Measurements from ENCODE around the gene ATXN1. TPM values are rescaled to one million over a fixed set of nuclear protein-coding genes. Genes with fewer than 3 reads are reported as not detected.

ATXN1 gene
- total RNA-seq, 1 donor: 48.5 TPM

DNA sequence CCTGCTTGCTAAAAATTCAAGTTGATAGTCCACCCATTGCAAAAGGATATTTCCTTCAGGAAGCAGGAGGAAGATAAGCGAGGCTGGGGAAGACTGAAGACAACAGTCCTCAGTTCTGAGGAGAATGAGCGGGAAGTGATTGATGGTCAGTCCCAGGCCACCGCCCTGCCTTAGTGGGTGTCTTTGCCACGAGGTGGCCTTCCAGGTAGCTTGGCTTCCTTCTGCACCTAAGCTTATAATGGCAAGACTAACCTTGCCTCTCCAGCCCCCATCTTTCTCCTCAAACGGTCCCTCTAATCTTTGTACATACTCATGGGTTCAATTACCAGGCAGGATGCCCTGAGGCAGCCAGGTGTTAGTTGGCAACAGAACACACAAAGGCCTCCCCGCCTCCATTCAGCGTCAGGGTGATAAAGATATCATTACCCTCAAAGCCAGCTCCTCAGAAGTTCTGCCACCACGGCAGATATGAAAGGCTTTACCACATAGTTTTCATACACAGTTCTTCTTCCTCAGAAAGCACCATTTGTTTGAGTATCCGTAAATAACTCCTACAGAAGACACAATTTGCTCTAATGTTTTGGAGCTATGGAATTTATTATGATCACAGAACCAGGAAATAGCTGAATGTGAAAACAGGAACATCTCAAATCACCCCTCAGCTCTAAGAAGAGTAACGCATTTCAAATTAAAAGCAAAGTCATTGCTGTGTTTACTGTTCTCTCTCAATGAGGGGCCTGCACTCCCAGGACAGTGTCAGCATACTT lies 249.4 kb downstream of the ATXN1 start:
- Histone ChIP-seq H3K4me3 (ENCODE audit: insufficient read depth, low read length) (no peak overlapping the region), H3K27me3 (ENCODE audit: insufficient read depth, low read length) (no peaks in the 10 kb centered on the region), H3K36me3 (ENCODE audit: insufficient read depth, low read length) (no peaks in the 10 kb centered on the region), H2AFZ (ENCODE audit: low read length) (no peak overlapping the region), H3K9me3 (ENCODE audit: low read depth, low read length) (no peaks in the 10 kb centered on the region), H3K4me1 (ENCODE audit: insufficient read depth, low read length) (peaks cover 7% of the 10 kb centered on the region), H3K79me2 (ENCODE audit: insufficient read depth, low read length) (peaks cover 2% of the 10 kb centered on the region), H4K20me1 (ENCODE audit: insufficient read depth, low read length) (peaks cover 6% of the 10 kb centered on the region), H3K4me2 (ENCODE audit: insufficient read depth, low read length) (no peak overlapping the region), H3K27ac (ENCODE audit: low read depth, low read length) (no peak overlapping the region)
- no peak for DNase-seq (ENCODE audit: insufficient read length, low spot score, missing footprints)
- TF ChIP-seq, protein P1, sequence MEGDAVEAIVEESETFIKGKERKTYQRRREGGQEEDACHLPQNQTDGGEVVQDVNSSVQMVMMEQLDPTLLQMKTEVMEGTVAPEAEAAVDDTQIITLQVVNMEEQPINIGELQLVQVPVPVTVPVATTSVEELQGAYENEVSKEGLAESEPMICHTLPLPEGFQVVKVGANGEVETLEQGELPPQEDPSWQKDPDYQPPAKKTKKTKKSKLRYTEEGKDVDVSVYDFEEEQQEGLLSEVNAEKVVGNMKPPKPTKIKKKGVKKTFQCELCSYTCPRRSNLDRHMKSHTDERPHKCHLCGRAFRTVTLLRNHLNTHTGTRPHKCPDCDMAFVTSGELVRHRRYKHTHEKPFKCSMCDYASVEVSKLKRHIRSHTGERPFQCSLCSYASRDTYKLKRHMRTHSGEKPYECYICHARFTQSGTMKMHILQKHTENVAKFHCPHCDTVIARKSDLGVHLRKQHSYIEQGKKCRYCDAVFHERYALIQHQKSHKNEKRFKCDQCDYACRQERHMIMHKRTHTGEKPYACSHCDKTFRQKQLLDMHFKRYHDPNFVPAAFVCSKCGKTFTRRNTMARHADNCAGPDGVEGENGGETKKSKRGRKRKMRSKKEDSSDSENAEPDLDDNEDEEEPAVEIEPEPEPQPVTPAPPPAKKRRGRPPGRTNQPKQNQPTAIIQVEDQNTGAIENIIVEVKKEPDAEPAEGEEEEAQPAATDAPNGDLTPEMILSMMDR (IDR thresholded peaks at IDR 0.05; ENCODE audit: extremely low read depth, low read depth, low read length): no peak

DNA sequence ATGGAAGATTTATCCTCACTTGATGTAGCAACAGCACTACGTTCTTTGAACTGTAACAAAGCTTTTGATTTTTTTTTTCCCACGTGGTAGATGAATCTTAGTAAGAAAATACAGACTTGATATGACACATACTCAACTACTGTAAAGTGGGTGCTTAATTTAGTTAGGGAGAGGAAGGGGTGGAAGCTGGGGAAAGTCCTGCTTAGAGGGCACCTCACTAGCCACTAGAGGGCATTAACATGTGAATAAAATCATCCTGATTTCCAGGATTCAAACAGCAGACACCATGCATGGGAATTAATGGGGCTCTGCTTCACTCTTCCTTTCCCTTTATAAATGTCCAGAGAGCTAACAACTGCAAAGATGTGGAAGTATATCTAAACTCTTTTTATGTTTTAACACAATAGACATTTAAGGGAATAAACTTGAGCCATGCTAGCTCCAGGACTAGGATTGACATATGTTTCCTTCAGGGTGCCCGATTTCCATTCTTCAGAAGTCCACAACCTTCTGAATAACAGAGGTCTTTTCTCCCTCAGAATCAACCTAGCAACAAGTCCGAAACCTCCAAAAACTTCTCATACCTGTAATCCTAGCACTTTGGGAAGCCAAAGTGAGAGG lies 250.1 kb downstream of the ATXN1 start:
- Histone ChIP-seq H3K79me2 (ENCODE audit: insufficient read depth, low read length) (peaks cover 5% of the 10 kb centered on the region), H3K4me1 (ENCODE audit: insufficient read depth, low read length) (peaks cover 10% of the 10 kb centered on the region), H3K27me3 (ENCODE audit: insufficient read depth, low read length) (no peaks in the 10 kb centered on the region), H3K4me3 (ENCODE audit: insufficient read depth, low read length) (no peak overlapping the region), H3K27ac (ENCODE audit: low read depth, low read length) (no peak overlapping the region), H4K20me1 (ENCODE audit: insufficient read depth, low read length) (peaks cover 6% of the 10 kb centered on the region), H2AFZ (ENCODE audit: low read length) (no peak overlapping the region), H3K9me3 (ENCODE audit: low read depth, low read length) (no peaks in the 10 kb centered on the region), H3K36me3 (ENCODE audit: insufficient read depth, low read length) (no peaks in the 10 kb centered on the region), H3K4me2 (ENCODE audit: insufficient read depth, low read length) (no peak overlapping the region)
- TF ChIP-seq, protein P1 (IDR thresholded peaks at IDR 0.05; ENCODE audit: extremely low read depth, low read depth, low read length): peak; percentile 81
- peak; percentile 47 for DNase-seq (ENCODE audit: insufficient read length, low spot score, missing footprints)

DNA sequence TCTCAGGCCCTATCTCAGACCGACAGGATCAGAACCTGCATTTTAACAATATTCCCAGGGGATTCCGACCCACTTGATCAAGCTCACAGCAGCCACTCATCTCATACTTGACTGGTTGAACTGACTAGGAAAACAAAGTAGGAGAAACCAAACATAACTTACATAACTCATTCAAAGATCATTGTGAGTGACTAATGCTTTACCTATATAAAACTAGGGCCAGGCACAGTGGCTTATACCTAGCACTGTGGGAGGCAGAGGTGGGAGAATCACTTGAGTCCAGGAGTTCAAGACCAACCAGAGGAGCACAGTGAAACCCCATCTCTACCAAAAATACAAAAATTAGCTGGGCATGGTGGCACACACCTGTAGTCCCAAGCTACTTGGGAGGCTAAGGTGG lies 251.0 kb downstream of the ATXN1 start:
- H3K4me3 ChIP-seq (ENCODE audit: insufficient read depth, low read length): no peak overlapping the region
- no peak overlapping the region for H3K27ac ChIP-seq (ENCODE audit: low read depth, low read length)
- H3K4me2 ChIP-seq (ENCODE audit: insufficient read depth, low read length): no peak overlapping the region
- H3K79me2 ChIP-seq (ENCODE audit: insufficient read depth, low read length): peaks cover 5% of the 10 kb centered on the region
- DNase-seq (ENCODE audit: insufficient read length, low spot score, missing footprints): no peak
- TF ChIP-seq, protein P1 (IDR thresholded peaks at IDR 0.05; ENCODE audit: extremely low read depth, low read depth, low read length): no peak
- peaks cover 6% of the 10 kb centered on the region for H4K20me1 ChIP-seq (ENCODE audit: insufficient read depth, low read length)
- H3K4me1 ChIP-seq (ENCODE audit: insufficient read depth, low read length): peaks cover 16% of the 10 kb centered on the region
- no peaks in the 10 kb centered on the region for H3K9me3 ChIP-seq (ENCODE audit: low read depth, low read length)
- H3K27me3 ChIP-seq (ENCODE audit: insufficient read depth, low read length): no peaks in the 10 kb centered on the region
- H3K36me3 ChIP-seq (ENCODE audit: insufficient read depth, low read length): no peaks in the 10 kb centered on the region
- no peak overlapping the region for H2AFZ ChIP-seq (ENCODE audit: low read length)

GRCh38 chr6:16508959-16509358 lies 252.3 kb downstream of the ATXN1 start:
- Histone ChIP-seq H3K27ac (ENCODE audit: low read depth, low read length) (no peak overlapping the region), H3K4me3 (ENCODE audit: insufficient read depth, low read length) (no peak overlapping the region), H3K27me3 (ENCODE audit: insufficient read depth, low read length) (no peaks in the 10 kb centered on the region), H3K79me2 (ENCODE audit: insufficient read depth, low read length) (peaks cover 10% of the 10 kb centered on the region), H3K4me2 (ENCODE audit: insufficient read depth, low read length) (no peak overlapping the region), H3K36me3 (ENCODE audit: insufficient read depth, low read length) (no peaks in the 10 kb centered on the region), H2AFZ (ENCODE audit: low read length) (no peak overlapping the region), H3K9me3 (ENCODE audit: low read depth, low read length) (no peaks in the 10 kb centered on the region), H3K4me1 (ENCODE audit: insufficient read depth, low read length) (peaks cover 10% of the 10 kb centered on the region), H4K20me1 (ENCODE audit: insufficient read depth, low read length) (peaks cover 11% of the 10 kb centered on the region)
- no peak for DNase-seq (ENCODE audit: insufficient read length, low spot score, missing footprints)
- TF ChIP-seq, protein P1 (IDR thresholded peaks at IDR 0.05; ENCODE audit: extremely low read depth, low read depth, low read length): no peak
